A549 (cell line): ENCODE data around the gene HARS1. TPM values are rescaled to one million over a fixed set of nuclear protein-coding genes. Genes with fewer than 3 reads are reported as not detected.

Experiments
- ATAC-seq, 2 experiments: fragments of 200-7000 bp in 1 of 2; fragments of >200 bp in 1 of 2; cut with Nextera tagmentation in 1 of 2; cut with Tn5 transposase in 1 of 2; 3 replicates each; pipeline versions ENCODE4 v1.8.0 to v1.9.1; 2018 to 2020; ENCODE audit warnings: mild to moderate bottlenecking in 1 of 2, moderate library complexity in 1 of 2
- CTCF ChIA-PET: fragments of 300-600 bp; sonication (Branson Sonifier 250); formaldehyde crosslinking; extraction: SDS; loops from one replicate; lab custom pipeline; 2021; ENCODE audit warnings: antibody characterized with exemption, inconsistent platforms; lab: Yijun Ruan, JAX
- POLR2A ChIA-PET: fragments of 350-600 bp; formaldehyde crosslinking; extraction: SDS; loops from one replicate; lab custom pipeline; 2021; ENCODE audit warnings: antibody characterized with exemption, inconsistent platforms; lab: Yijun Ruan, JAX
- DNase-seq, 2 experiments: peaks; one replicate each; pipeline versions ENCODE4 v3.0.0 to v3.0.0-alpha.2; 2011 to 2016; ENCODE audit warnings: low read depth in 1 of 2, low spot score in 1 of 2
- FAIRE-seq: peaks from 2 replicates; lab custom pipeline; 2011; peaks lifted over from hg19 to GRCh38; lab: Jason Lieb, UNC
- H3K27ac ChIP-seq, 2 experiments: fragments of >200 bp; sonication (Bioruptor Twin); formaldehyde crosslinking; 3 replicates each; pipeline ENCODE4 v1.5.1; 2016 to 2017
- H3K4me1 ChIP-seq: fragments of >200 bp; sonication (Bioruptor Twin); formaldehyde crosslinking; 3 replicates; pipeline ENCODE4 v1.6.1; 2016
- H3K4me2 ChIP-seq: fragments of >200 bp; sonication (Bioruptor Twin); formaldehyde crosslinking; 3 replicates; pipeline ENCODE4 v1.6.1; 2016
- H3K4me3 ChIP-seq: fragments of >200 bp; sonication (Bioruptor Twin); formaldehyde crosslinking; 3 replicates; pipeline ENCODE4 v1.5.1; 2016
- H3K9me3 ChIP-seq: fragments of >200 bp; sonication (Bioruptor Twin); formaldehyde crosslinking; 3 replicates; pipeline ENCODE4 v1.6.1; 2016
- BCL3 ChIP-seq: fragments of >200 bp; sonication (Bioruptor Twin); formaldehyde crosslinking; IDR thresholded peaks from 3 replicates; pipeline ENCODE4 v1.6.1; 2016
- CEBPB ChIP-seq, 2 experiments: fragments of >200 bp in 1 of 2; sonication (Bioruptor Twin) in 1 of 2; formaldehyde crosslinking in 1 of 2; IDR thresholded peaks; 2 replicates each; pipeline ENCODE4 v1.6.1; 2012 to 2016
- CHD4 ChIP-seq: fragments of 200-600 bp; sonication (generic); IDR thresholded peaks from 2 replicates; pipeline ENCODE4 v1.6.1; 2016; ENCODE audit warnings: antibody characterized with exemption, mild to moderate bottlenecking, borderline replicate concordance
- ESRRA ChIP-seq: fragments of 150-350 bp; IDR thresholded peaks from 2 replicates; pipeline ENCODE4 v1.6.1; 2014; ENCODE audit warnings: mild to moderate bottlenecking, low read length, borderline replicate concordance
- FOSL2 ChIP-seq, 2 experiments: fragments of 450-650 bp in 1 of 2; fragments of >200 bp in 1 of 2; sonication (Bioruptor Twin) in 1 of 2; formaldehyde crosslinking; IDR thresholded peaks; 2 replicates each; pipeline versions ENCODE4 v1.5.0 to v1.6.1; 2016 to 2020; ENCODE audit warnings: mild to moderate bottlenecking in 1 of 2, moderate library complexity in 1 of 2
- HDAC2 ChIP-seq: fragments of 200-600 bp; sonication (generic); IDR thresholded peaks from 2 replicates; pipeline ENCODE4 v1.6.1; 2016
- HOXA7 ChIP-seq: fragments of 250-450 bp; sonication (Bioruptor Pico); IDR thresholded peaks from 2 replicates; pipeline ENCODE4 v1.5.0; 2020; ENCODE audit warnings: mild to moderate bottlenecking, moderate library complexity
- MAX ChIP-seq: IDR thresholded peaks from 2 replicates; pipeline ENCODE4 v1.6.1; 2012
- MYC ChIP-seq: IDR thresholded peaks from 2 replicates; pipeline ENCODE4 v1.6.1; 2012; ENCODE audit warnings: mild to moderate bottlenecking, inconsistent platforms, low read length, improper control_type of control experiment, borderline replicate concordance
- NFE2L2 ChIP-seq: fragments of 150-350 bp; conservative IDR thresholded peaks from 2 replicates; pipeline ENCODE4 v1.6.1; 2014; ENCODE audit warnings: low read length
- PHF8 ChIP-seq: fragments of 200-600 bp; sonication (generic); IDR thresholded peaks from 2 replicates; pipeline ENCODE4 v1.6.1; 2016; ENCODE audit warnings: low read depth, mild to moderate bottlenecking, antibody characterized with exemption, moderate library complexity, borderline replicate concordance
- POLR2AphosphoS2 ChIP-seq: conservative IDR thresholded peaks from 2 replicates; pipeline ENCODE4 v1.6.1; 2012; ENCODE audit warnings: low read length, improper control_type of control experiment, inconsistent platforms
- RNF2 ChIP-seq: fragments of 200-600 bp; sonication (generic); IDR thresholded peaks from 2 replicates; pipeline ENCODE4 v1.6.1; 2016; ENCODE audit warnings: low read depth, mild to moderate bottlenecking, antibody characterized with exemption, moderate library complexity, borderline replicate concordance
- ZFP36 ChIP-seq: fragments of 450-650 bp; IDR thresholded peaks from 2 replicates; pipeline ENCODE4 v1.6.1; 2014; ENCODE audit warnings: borderline replicate concordance; ENCODE audit not compliant: partially characterized antibody
- ZNF302 ChIP-seq: fragments of 250-450 bp; sonication (Bioruptor Pico); IDR thresholded peaks from 2 replicates; pipeline ENCODE4 v1.9.0; 2021; ENCODE audit warnings: inconsistent platforms, mild to moderate bottlenecking, moderate library complexity
- WGBS: methylation state at CpG from one replicate; pipeline ENCODE4 v1.1.6; 2017; ENCODE audit errors: missing lambda C conversion rate; 5-methylcytosine and 5-hydroxymethylcytosine counted together
- polyA plus RNA-seq, 4 experiments: library from polyadenylated mRNA; depleted of rRNA in 3 of 4; stranded (reverse); fragments of >200 nt; fragmentation: RNase III in 1 of 4; extraction: RNeasy Plus Mini Kit Qiagen cat#74134 plus additional on column Dnase treatment in 1 of 4; gene quantifications; 2 replicates in 3 of 4; 3 replicates in 1 of 4; pipeline ENCODE4 v1.2.3, GENCODE V29; 2011 to 2017
- TF ChIP-seq, protein P1 (sequence below): fragments of >200 bp; sonication (Bioruptor Twin); formaldehyde crosslinking; IDR thresholded peaks from 3 replicates; pipeline ENCODE4 v1.5.1; 2016
- TF ChIP-seq, protein P2 (sequence below): fragments of >200 bp; sonication (Bioruptor Twin); formaldehyde crosslinking; IDR thresholded peaks from 2 replicates; pipeline ENCODE4 v1.6.1; 2016

HARS1 gene
- polyA plus RNA-seq, 2 of the 4 experiments (the other 2 are of a cell fraction): 80.5 to 87.1 TPM

- CTCF ChIA-PET: interaction anchor here (0.7 to 3.9 kb wide), 12 partner anchors 10 to 396 kb away, joined by 3 to 21 read pairs (median 4); partner anchors contain the start of gene EIF4EBP3
- no peak for FAIRE-seq
- 92% methylated on average over 8 of the region's 8 CpGs for WGBS
These were observed 55.6 kb downstream of the HARS1 start for GRCh38 chr5:140635291-140636257.

GRCh38 chr5:140634103-140634502, 57.1 kb downstream of the HARS1 start:
- Histone ChIP-seq H3K4me3 (no peak overlapping the region), H3K4me2 (peak overlapping the region; percentile 58; the same call in 1 of the 3 replicates), H3K27ac (peak overlapping the region; percentile 45 to 83; a peak in 4 of 6 replicates), H3K4me1 (peaks cover 39% of the 10 kb centered on the region), H3K9me3 (no peaks in the 10 kb centered on the region)
- WGBS: 41% methylated on average over 3 of the region's 3 CpGs
- POLR2A ChIA-PET: interaction anchor here (0.7 to 2.7 kb wide), 2 partner anchors 13 to 86 kb away, joined by 3 to 13 read pairs; partner anchors contain the start of genes EIF4EBP3, IK and NDUFA2
- TF ChIP-seq HOXA7 (CRISPR knock-in tag): no peak
- no peak for TF ChIP-seq BCL3
- no peak for TF ChIP-seq PHF8
- TF ChIP-seq FOSL2 (IDR thresholded peaks at IDR 0.05): no peak
- no peak for TF ChIP-seq FOSL2 (CRISPR knock-in tag; IDR thresholded peaks at IDR 0.05)
- TF ChIP-seq, protein P1, sequence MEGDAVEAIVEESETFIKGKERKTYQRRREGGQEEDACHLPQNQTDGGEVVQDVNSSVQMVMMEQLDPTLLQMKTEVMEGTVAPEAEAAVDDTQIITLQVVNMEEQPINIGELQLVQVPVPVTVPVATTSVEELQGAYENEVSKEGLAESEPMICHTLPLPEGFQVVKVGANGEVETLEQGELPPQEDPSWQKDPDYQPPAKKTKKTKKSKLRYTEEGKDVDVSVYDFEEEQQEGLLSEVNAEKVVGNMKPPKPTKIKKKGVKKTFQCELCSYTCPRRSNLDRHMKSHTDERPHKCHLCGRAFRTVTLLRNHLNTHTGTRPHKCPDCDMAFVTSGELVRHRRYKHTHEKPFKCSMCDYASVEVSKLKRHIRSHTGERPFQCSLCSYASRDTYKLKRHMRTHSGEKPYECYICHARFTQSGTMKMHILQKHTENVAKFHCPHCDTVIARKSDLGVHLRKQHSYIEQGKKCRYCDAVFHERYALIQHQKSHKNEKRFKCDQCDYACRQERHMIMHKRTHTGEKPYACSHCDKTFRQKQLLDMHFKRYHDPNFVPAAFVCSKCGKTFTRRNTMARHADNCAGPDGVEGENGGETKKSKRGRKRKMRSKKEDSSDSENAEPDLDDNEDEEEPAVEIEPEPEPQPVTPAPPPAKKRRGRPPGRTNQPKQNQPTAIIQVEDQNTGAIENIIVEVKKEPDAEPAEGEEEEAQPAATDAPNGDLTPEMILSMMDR: no peak
- TF ChIP-seq CHD4: no peak
- no peak for TF ChIP-seq ESRRA
- no peak for TF ChIP-seq HDAC2
- no peak for TF ChIP-seq RNF2
- no peak for TF ChIP-seq MAX
- TF ChIP-seq NFE2L2: no peak
- no peak for TF ChIP-seq ZNF302 (CRISPR knock-in tag)
- TF ChIP-seq, protein P2, sequence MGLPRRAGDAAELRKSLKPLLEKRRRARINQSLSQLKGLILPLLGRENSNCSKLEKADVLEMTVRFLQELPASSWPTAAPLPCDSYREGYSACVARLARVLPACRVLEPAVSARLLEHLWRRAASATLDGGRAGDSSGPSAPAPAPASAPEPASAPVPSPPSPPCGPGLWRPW: no peak
- ATAC-seq: no peak
- CTCF ChIA-PET: interaction anchor here (1.1 to 3.9 kb wide), 5 partner anchors 11 to 268 kb away, joined by 4 to 21 read pairs (median 6); partner anchors contain the start of gene EIF4EBP3
- DNase-seq: no peak
- no peak for FAIRE-seq

More at GRCh38 chr5:140635291-140636257, 55.6 kb downstream of the HARS1 start:
- Histone ChIP-seq H3K4me3 (no peak overlapping the region), H3K9me3 (no peaks in the 10 kb centered on the region), H3K4me2 (no peak overlapping the region), H3K27ac (peak overlapping the region in 1 of 2 experiments; percentile 83; a peak in 2 of 6 replicates), H3K4me1 (peaks cover 42% of the 10 kb centered on the region)
- no peak for TF ChIP-seq CHD4
- TF ChIP-seq ZNF302 (CRISPR knock-in tag): no peak
- TF ChIP-seq CEBPB (IDR thresholded peaks at IDR 0.05): no peak
- TF ChIP-seq POLR2AphosphoS2: no peak
- TF ChIP-seq RNF2: no peak
- TF ChIP-seq ZFP36: no peak
- no peak for TF ChIP-seq MYC
- ATAC-seq (no peak), DNase-seq (no peak)
- POLR2A ChIA-PET: interaction anchor here (2.7 kb wide), 1 partner anchor 12 kb away, joined by 13 read pairs; the partner anchor contains the start of genes IK and NDUFA2
